Measurements from ENCODE around the gene HHAT.

DNA sequence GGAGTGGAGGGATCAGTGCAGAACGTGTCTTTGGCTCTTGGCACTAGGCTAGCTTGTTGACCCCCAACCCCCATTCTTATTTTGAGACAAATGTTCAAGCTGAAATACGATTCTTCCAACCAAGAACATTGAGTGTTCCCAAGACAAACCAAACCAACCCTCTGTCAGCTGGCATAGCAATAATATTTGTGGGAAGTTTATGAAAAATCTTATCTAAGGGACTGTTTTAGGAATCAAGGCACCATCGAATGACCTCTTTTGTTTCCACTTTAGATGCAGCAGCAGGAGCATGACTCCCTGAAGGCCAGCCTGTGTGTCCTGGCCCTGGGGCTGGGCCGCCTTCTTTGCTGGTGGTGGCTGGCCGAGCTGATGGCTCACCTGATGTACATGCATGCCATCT, 89.2 kb downstream of the HHAT start:
- TF ChIP-seq, protein P1, sequence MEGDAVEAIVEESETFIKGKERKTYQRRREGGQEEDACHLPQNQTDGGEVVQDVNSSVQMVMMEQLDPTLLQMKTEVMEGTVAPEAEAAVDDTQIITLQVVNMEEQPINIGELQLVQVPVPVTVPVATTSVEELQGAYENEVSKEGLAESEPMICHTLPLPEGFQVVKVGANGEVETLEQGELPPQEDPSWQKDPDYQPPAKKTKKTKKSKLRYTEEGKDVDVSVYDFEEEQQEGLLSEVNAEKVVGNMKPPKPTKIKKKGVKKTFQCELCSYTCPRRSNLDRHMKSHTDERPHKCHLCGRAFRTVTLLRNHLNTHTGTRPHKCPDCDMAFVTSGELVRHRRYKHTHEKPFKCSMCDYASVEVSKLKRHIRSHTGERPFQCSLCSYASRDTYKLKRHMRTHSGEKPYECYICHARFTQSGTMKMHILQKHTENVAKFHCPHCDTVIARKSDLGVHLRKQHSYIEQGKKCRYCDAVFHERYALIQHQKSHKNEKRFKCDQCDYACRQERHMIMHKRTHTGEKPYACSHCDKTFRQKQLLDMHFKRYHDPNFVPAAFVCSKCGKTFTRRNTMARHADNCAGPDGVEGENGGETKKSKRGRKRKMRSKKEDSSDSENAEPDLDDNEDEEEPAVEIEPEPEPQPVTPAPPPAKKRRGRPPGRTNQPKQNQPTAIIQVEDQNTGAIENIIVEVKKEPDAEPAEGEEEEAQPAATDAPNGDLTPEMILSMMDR (optimal IDR thresholded peaks at IDR 0.05 in 1 of 3, IDR thresholded peaks at IDR 0.05 in 1 of 3, conservative IDR thresholded peaks at IDR 0.05 in 1 of 3; ENCODE audit: extremely low read depth in 1 of 3, insufficient read depth in 2 of 3, low read length in 3 of 3): no peak
- no peak for TF ChIP-seq EZH2 (IDR thresholded peaks at IDR 0.05; ENCODE audit: low read length)
